ENCODE results near the gene RFLNA. TPM values are rescaled to one million over a fixed set of nuclear protein-coding genes. Genes with fewer than 3 reads are reported as not detected.

The RFLNA gene
- total and polyA plus RNA-seq, 2 experiments from 2014 or later: 3.9 to 20.4 TPM

DNA sequence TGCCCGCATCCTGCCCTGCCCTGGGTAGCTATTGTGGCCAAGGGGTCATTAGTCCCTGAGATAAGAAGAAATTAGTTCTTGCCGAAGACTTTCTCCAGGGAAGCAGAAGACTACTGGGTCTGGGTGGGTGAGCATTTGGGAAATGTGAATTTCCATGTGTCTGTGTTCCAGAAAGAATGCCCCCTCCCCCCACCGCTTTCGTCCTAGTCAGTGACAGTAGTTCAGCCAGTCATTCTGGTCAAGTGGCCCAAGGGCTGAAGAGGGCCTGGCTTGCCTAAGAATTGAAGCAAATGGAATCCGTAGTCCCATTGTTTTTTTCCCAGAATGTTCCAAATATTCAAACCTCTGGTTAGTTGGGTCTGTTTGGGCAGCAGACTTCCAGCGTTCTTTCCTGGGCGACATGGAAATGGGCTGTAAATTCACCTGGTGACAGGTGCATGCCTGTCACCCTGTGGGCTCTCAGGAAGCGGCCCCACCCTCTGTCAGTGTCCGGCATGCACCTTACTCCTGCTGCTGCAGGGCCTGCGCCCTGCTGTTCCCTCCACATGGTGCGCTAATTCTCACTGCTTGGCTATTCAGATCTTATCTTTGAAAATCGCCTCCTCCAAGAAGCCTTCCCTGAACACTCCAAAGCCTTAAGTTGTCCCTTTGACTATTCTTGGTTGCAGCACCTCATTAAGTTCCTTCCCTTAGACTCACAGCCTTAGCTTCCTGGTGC lies 1.4 kb upstream of the RFLNA start:
- Mint-ChIP-seq H3K4me1 (peaks cover 47% of the 10 kb centered on the region), H3K4me3 (no peak overlapping the region), H3K27me3 (ENCODE audit: insufficient read depth, low read depth, poor library complexity) (peaks cover 29% of the 10 kb centered on the region), H3K36me3 (ENCODE audit: low read depth) (peaks cover 2% of the 10 kb centered on the region), H3K9me3 (peaks cover 4% of the 10 kb centered on the region; the same call in 1 of the 3 replicates), H3K27ac (no peak overlapping the region)
- H3K36me3 ChIP-seq (ENCODE audit: insufficient read depth): no peaks in the 10 kb centered on the region
- no peaks in the 10 kb centered on the region for H3K9me2 ChIP-seq (ENCODE audit: insufficient read depth)
- no peak for ATAC-seq
- peaks cover 10% of the 10 kb centered on the region; the same call in 1 of the 2 replicates for H3F3A ChIP-seq (replicated peaks; ENCODE audit: low read depth)
- no peak overlapping the region for H3K4me3 ChIP-seq
- peaks cover 16% of the 10 kb centered on the region for H3K79me2 ChIP-seq (replicated peaks; ENCODE audit: insufficient read depth)
- peaks cover 29% of the 10 kb centered on the region for H3K27me3 ChIP-seq (ENCODE audit: insufficient read depth)
- no peak overlapping the region for H3K27ac ChIP-seq (ENCODE audit: low read depth)
- peaks cover 33% of the 10 kb centered on the region for H3K4me1 ChIP-seq (ENCODE audit: insufficient read depth)
- TF ChIP-seq ZNF114 (CRISPR knock-in tag; IDR thresholded peaks at IDR 0.05) (no peak), EZH2phosphoT487 (IDR thresholded peaks at IDR 0.05; ENCODE audit: unreplicated experiment) (no peak), NANOG (IDR thresholded peaks at IDR 0.05; ENCODE audit: borderline replicate concordance) (no peak), POLR2AphosphoS5 (IDR thresholded peaks at IDR 0.05; ENCODE audit: low read depth) (no peak), EZH2 (IDR thresholded peaks at IDR 0.05; ENCODE audit: low read depth, unreplicated experiment) (no peak), STAT1 (IDR thresholded peaks at IDR 0.05; ENCODE audit: unreplicated experiment) (no peak), ZNF331 (CRISPR knock-in tag; IDR thresholded peaks at IDR 0.05; ENCODE audit: low read depth) (no peak), CREB1 (CRISPR knock-in tag; IDR thresholded peaks at IDR 0.05; ENCODE audit: low read depth) (no peak), JUNB (IDR thresholded peaks at IDR 0.05; ENCODE audit: unreplicated experiment) (no peak)
- TF ChIP-seq, protein P1, sequence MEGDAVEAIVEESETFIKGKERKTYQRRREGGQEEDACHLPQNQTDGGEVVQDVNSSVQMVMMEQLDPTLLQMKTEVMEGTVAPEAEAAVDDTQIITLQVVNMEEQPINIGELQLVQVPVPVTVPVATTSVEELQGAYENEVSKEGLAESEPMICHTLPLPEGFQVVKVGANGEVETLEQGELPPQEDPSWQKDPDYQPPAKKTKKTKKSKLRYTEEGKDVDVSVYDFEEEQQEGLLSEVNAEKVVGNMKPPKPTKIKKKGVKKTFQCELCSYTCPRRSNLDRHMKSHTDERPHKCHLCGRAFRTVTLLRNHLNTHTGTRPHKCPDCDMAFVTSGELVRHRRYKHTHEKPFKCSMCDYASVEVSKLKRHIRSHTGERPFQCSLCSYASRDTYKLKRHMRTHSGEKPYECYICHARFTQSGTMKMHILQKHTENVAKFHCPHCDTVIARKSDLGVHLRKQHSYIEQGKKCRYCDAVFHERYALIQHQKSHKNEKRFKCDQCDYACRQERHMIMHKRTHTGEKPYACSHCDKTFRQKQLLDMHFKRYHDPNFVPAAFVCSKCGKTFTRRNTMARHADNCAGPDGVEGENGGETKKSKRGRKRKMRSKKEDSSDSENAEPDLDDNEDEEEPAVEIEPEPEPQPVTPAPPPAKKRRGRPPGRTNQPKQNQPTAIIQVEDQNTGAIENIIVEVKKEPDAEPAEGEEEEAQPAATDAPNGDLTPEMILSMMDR (conservative IDR thresholded peaks at IDR 0.05; ENCODE audit: low read depth in 2 of 2): no peak
- TF ChIP-seq, protein P2, sequence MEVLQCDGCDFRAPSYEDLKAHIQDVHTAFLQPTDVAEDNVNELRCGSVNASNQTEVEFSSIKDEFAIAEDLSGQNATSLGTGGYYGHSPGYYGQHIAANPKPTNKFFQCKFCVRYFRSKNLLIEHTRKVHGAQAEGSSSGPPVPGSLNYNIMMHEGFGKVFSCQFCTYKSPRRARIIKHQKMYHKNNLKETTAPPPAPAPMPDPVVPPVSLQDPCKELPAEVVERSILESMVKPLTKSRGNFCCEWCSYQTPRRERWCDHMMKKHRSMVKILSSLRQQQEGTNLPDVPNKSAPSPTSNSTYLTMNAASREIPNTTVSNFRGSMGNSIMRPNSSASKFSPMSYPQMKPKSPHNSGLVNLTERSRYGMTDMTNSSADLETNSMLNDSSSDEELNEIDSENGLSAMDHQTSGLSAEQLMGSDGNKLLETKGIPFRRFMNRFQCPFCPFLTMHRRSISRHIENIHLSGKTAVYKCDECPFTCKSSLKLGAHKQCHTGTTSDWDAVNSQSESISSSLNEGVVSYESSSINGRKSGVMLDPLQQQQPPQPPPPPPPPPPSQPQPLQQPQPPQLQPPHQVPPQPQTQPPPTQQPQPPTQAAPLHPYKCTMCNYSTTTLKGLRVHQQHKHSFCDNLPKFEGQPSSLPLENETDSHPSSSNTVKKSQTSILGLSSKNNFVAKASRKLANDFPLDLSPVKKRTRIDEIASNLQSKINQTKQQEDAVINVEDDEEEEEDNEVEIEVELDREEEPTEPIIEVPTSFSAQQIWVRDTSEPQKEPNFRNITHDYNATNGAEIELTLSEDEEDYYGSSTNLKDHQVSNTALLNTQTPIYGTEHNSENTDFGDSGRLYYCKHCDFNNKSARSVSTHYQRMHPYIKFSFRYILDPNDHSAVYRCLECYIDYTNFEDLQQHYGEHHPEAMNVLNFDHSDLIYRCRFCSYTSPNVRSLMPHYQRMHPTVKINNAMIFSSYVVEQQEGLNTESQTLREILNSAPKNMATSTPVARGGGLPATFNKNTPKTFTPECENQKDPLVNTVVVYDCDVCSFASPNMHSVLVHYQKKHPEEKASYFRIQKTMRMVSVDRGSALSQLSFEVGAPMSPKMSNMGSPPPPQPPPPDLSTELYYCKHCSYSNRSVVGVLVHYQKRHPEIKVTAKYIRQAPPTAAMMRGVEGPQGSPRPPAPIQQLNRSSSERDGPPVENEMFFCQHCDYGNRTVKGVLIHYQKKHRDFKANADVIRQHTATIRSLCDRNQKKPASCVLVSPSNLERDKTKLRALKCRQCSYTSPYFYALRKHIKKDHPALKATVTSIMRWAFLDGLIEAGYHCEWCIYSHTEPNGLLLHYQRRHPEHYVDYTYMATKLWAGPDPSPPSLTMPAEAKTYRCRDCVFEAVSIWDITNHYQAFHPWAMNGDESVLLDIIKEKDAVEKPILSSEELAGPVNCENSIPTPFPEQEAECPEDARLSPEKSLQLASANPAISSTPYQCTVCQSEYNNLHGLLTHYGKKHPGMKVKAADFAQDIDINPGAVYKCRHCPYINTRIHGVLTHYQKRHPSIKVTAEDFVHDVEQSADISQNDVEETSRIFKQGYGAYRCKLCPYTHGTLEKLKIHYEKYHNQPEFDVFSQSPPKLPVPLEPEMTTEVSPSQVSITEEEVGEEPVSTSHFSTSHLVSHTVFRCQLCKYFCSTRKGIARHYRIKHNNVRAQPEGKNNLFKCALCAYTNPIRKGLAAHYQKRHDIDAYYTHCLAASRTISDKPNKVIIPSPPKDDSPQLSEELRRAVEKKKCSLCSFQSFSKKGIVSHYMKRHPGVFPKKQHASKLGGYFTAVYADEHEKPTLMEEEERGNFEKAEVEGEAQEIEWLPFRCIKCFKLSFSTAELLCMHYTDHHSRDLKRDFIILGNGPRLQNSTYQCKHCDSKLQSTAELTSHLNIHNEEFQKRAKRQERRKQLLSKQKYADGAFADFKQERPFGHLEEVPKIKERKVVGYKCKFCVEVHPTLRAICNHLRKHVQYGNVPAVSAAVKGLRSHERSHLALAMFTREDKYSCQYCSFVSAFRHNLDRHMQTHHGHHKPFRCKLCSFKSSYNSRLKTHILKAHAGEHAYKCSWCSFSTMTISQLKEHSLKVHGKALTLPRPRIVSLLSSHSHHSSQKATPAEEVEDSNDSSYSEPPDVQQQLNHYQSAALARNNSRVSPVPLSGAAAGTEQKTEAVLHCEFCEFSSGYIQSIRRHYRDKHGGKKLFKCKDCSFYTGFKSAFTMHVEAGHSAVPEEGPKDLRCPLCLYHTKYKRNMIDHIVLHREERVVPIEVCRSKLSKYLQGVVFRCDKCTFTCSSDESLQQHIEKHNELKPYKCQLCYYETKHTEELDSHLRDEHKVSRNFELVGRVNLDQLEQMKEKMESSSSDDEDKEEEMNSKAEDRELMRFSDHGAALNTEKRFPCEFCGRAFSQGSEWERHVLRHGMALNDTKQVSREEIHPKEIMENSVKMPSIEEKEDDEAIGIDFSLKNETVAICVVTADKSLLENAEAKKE (CRISPR knock-in tag; IDR thresholded peaks at IDR 0.05): no peak
- TF ChIP-seq, protein P3, sequence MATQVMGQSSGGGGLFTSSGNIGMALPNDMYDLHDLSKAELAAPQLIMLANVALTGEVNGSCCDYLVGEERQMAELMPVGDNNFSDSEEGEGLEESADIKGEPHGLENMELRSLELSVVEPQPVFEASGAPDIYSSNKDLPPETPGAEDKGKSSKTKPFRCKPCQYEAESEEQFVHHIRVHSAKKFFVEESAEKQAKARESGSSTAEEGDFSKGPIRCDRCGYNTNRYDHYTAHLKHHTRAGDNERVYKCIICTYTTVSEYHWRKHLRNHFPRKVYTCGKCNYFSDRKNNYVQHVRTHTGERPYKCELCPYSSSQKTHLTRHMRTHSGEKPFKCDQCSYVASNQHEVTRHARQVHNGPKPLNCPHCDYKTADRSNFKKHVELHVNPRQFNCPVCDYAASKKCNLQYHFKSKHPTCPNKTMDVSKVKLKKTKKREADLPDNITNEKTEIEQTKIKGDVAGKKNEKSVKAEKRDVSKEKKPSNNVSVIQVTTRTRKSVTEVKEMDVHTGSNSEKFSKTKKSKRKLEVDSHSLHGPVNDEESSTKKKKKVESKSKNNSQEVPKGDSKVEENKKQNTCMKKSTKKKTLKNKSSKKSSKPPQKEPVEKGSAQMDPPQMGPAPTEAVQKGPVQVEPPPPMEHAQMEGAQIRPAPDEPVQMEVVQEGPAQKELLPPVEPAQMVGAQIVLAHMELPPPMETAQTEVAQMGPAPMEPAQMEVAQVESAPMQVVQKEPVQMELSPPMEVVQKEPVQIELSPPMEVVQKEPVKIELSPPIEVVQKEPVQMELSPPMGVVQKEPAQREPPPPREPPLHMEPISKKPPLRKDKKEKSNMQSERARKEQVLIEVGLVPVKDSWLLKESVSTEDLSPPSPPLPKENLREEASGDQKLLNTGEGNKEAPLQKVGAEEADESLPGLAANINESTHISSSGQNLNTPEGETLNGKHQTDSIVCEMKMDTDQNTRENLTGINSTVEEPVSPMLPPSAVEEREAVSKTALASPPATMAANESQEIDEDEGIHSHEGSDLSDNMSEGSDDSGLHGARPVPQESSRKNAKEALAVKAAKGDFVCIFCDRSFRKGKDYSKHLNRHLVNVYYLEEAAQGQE (IDR thresholded peaks at IDR 0.05; ENCODE audit: unreplicated experiment): no peak
- TF ChIP-seq, protein P4, sequence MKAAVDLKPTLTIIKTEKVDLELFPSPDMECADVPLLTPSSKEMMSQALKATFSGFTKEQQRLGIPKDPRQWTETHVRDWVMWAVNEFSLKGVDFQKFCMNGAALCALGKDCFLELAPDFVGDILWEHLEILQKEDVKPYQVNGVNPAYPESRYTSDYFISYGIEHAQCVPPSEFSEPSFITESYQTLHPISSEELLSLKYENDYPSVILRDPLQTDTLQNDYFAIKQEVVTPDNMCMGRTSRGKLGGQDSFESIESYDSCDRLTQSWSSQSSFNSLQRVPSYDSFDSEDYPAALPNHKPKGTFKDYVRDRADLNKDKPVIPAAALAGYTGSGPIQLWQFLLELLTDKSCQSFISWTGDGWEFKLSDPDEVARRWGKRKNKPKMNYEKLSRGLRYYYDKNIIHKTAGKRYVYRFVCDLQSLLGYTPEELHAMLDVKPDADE (IDR thresholded peaks at IDR 0.05): no peak
- H4K20me1 ChIP-seq (replicated peaks; ENCODE audit: insufficient read depth): no peaks in the 10 kb centered on the region; the same call in 1 of the 2 replicates
- no peak for DNase-seq (ENCODE audit: low spot score)
- H2AFZ ChIP-seq: no peak overlapping the region
- H3K4me2 ChIP-seq: 0 out of 2 replicates have a peak overlapping the region, but pooled peaks have one; percentile 26

Data from GM23338 (cell line).